Stimulated activated CD4-positive, alpha-beta T cell treated with anti-CD3 and anti-CD28 coated beads, Interleukin-15, amount 100 ng/mL, for 24 hours (primary cell): ENCODE data around the gene NUP58.
A peak's percentile ranks its signal among the peaks of the same experiment; 100 is the strongest.
"Not testable (repeated sequence)": the region's sequence is repeated elsewhere in the genome, so short reads cannot be mapped to it uniquely, and the experiment has no call there.

Experiments used
- DNase-seq: peaks from one replicate; pipeline ENCODE4 v3.0.0-alpha.2; 2020

NUP58 gene

DNA sequence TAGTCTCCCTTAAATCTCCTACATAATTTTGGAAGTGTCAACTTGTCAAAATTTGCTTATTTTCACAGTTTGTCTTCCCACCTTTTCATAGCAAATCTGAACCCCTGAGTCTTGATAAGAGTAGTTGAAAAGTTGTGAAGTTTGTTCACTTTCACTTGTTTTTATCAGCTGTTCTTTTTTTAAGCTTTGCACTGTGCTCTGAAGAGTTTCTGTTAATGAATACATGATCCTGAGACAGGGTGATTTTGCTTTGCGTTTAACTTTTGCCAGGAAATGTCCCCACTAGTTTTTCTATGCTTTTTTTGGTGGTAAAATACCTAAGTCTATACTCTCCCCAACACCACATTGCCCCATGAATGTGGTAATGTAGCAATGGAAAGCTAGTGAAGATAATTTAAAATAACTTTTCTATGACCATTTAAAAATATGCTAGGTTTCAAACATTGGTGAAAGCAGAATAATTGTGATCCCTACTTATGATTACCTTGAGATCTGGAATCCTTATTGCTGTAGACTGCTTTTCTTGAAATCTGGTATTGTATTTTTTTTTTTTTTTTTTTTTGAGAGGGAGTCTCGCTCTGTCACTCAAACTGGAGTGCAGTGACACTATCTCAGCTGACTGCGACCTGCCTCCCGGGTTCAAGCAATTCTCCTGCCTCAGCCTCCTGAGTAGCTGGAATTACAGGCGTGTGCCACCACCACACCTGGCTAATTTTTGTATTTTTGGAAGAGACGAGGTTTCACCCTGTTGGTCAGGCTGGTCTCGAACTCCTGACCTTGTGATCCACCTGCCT, 5.4 kb downstream of the NUP58 start:
- no peak for DNase-seq

DNA sequence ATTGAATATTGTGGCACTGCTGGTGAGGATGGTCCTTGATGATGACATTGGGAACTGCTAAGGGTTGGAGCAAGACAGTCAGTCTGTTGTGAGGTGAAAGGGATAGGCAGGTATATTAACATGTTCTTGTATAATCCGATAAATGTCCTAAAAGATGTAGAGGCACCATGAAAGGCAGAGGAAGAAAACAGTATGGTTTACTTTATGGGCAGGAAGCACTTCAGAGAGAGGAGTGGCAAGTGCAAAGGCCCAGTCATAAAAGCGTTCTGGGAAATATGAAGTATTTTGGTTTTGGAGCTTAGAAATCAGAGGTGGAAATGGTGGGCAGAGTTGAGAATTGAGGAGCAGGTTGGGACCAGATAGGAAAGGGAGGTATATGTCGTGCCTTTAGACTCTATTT, 9.5 kb downstream of the NUP58 start:
- DNase-seq = no peak

DNA sequence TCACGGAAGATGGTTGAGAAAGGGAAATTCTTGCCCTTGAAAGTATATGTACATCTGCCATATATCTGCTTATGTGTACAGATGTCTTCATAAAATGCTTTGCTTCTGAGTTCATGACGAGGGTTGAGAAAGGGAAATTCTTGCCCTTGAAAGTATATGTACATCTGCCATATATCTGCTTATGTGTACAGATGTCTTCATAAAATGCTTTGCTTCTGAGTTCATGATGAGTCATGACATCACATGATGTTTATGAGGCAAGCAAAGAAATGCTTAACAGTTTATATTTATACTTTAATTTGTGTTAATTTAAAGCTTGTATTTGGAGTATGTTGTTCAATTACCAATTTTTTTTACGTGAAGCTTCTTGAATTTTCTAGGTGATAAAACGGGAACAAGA, 17.5 kb downstream of the NUP58 start:
- not testable (repeated sequence) for DNase-seq

DNA sequence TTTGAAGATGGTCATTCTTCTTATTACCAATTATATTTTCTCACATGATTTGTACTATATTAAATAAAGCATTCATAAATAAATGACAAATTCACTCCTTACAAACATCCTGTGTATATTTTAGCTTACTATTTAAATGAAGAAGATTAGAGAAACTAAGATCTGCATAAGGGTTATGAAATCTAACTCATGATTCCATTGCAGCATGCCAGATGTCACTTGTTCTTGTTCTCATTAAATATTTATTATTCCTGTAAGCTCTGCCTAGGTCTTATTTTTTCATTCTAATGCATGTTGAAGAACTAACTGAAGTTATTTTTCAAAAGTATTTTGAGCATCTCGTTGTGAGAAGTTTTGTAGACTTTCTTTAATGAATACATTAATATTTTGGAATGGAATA, 18.3 kb downstream of the NUP58 start:
- no peak for DNase-seq

DNA sequence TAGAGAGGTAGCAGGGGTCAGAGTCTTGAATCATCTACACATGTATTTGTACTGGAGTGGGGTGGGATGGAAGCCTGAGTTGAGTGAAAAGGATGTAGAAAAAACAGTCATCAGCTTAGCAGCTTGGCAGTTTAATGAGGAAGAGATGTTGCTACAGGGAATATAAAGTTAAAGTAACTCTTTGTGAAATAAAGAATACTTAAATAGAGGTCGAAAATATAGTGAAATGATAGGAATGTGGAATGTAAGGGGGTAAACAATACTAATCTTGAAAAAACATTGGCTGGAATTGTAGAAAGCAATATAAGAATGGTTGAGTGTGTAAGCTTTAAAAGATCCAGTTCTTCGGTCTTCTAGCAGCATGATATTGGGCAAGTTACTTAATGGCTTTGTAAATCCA, 22.7 kb downstream of the NUP58 start:
- no peak for DNase-seq

DNA sequence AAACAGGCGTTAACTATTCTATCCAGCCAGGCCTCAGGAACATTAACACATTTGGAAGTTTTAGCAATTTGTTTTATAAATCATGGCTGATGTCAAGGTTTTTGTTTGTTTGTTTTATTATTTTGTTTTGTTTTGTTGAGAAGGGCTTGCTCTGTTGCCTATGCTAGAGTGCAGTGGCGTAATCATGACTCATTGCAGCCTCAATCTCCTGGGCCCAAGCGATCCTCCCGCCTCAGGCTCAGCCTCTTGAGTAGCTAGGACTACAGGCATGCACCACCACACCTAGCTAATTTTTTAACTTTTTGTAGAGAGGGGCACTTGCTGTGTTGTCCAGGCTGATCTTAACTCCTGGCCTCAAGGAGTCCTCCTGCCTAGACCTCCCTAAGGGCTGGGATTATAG, 28.3 kb downstream of the NUP58 start:
- DNase-seq = no peak

DNA sequence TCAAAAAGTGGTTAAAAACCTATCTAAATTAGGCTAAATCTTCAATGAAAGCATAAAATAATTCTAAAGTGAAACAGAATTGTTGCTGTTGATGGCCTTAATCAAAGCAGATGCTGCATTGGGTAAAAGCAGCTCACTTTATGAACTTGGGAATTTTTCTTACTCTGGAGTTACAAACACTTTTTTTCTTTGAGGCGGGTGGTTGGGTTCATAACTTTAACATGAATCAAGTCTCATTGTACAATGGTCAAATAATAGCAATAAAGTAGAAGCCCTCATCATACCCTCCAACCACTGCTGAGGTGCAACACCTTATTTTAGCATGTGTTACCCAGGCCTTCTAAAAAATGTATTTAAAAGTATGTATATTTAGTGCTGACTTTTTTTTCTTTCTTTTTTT, 29.1 kb downstream of the NUP58 start:
- DNase-seq = no peak

DNA sequence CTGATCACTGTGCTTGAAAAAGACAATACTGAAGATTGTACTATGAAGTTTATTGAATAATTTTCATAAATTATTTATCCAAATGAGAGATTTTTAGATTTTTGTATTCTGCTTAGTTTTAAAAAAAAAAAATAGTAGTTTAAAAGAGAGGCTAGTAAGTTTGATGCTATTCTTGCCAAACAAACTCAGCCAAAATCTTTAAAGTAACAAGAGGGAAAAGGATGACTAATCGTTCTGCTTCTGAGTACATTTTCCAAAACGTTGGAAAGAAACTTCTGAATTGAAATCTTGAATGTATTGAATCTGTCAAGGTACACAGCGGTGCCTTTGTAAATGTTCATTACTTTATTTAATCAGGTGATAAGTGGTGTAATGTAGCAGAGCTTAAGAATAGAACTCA, 34.4 kb downstream of the NUP58 start:
- no peak for DNase-seq

DNA sequence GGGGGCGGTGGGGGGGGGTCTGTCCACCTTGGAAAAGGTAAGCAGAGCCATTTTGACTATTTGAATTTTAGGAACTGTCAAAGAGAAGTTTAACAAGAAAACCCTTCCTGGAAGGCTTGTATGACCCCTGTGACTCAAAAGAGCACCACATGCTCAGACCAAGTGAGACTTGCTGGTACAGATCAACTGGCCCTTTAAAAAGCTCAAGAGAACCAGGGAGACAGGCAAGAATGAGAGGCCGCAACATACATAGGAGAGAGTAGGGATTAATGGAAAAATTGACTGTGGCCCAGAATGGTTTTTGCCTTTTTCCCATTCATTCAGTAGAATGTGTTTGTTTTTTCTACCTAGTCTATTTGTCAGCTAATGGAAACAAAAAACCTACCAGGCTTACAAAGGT, 44.2 kb downstream of the NUP58 start:
- no peak for DNase-seq

DNA sequence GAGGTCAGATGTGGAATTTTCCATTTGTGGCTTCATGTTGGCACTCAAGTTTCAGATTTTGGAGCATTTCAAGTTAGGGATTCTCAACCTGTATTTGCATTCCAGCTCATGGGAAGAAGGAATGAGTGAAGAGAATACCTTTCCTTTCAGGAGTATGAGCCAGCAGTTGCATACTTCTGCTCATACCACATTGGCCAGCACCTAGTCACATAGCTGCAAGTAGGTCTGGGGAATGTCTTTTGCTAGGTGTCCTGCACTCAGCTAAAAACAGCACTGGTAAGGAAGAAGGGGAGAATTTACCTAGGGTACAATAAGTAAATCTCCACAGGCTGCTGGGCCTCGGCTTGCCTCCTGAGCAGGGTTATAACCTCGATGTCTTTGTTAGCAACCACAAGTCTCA, 45.7 kb downstream of the NUP58 start:
- no peak for DNase-seq

DNA sequence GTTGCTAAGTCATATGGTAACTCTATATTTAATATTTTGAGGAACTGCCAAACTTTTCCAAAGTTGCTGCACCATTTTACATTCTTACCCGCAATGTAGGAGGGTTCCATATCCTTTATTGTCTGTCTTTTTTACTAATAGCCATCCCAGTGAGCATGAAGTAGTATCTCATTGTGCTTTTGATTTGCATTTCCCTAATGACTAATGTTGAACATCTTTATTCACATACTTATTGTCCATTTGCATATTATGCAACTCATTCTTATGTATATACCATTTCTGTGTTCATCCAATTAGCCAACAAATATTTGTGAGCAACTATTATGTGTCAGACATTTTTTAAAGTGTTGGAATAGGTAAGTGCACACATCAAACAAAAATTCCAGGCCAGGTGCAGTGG, 50.0 kb downstream of the NUP58 start:
- no peak for DNase-seq

DNA sequence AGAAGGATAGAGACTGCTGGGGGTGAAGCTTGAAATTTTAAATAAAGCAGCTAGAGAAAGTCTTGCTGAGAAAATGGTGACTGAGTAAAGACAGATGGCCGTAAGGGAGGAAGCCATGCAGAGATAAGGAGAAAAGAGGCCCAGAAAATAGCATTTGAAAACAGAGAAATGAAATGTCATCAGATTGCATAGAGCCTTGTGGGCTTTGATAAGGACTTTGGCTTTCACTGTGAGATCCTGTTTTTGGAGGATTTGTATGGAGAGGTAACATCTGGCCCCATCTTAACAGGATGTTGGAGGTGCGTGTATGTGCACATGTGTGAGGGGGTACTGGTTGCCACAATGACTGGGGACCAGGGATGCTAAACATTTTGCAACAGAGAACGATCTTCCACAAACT, 50.8 kb downstream of the NUP58 start:
- no peak for DNase-seq

DNA sequence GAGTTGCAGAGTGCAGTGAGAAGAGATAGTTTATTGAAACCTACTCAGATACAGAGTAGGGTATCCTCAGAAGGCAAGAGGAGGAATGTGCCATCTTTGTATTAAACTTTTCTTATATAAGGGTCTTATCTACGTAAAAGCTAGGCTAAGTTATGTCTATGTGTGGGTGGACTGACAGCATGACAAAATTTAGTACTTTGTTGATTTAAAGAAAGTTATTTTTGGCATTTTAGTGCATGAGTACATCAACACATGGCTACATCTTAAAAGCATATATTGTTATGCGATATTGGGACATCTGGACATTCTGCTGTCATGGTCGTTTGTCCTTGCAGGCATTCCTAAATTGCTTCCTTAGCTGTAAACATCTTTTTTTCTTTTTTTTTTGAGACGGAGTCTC, 51.4 kb downstream of the NUP58 start:
- no peak for DNase-seq

DNA sequence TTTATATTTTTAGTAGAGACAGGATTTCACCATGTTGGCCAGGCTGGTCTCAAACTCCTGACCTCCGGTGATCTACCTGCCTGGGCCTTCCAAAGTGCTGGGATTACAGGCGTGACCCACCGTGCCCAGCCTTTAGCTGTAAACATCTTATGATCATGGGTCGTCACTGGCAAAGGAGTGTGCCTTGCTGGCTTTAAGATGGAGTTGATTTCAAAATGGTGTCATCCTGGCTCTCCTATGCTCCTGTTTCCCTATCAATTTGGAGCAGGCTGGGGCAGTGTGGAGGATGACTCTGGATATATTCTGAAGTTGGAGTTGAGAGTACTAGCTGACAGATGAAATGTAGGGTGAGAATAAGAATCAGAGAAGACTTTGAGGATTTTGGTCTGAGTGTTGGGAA, 51.9 kb downstream of the NUP58 start:
- no peak for DNase-seq

DNA sequence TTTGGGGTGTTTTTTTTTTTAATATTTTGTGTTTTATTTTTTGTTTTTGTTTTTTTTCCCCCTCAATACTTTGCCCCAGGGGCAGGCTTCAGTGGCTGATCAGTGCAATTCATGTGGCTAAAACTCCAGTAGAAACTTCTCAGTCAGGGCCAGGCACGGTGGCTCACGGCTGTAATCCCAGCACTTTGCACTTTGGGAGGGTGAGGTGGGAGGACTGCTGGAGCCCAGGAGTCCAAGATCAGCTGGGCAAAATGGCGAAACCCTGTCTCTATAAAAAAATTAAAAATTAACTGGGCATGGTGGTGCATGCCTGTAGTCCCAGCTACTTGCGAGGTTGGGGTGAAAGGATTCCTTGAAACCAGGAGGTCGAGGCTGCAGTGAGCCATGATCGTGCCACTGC, 53.0 kb downstream of the NUP58 start:
- no peak for DNase-seq

DNA sequence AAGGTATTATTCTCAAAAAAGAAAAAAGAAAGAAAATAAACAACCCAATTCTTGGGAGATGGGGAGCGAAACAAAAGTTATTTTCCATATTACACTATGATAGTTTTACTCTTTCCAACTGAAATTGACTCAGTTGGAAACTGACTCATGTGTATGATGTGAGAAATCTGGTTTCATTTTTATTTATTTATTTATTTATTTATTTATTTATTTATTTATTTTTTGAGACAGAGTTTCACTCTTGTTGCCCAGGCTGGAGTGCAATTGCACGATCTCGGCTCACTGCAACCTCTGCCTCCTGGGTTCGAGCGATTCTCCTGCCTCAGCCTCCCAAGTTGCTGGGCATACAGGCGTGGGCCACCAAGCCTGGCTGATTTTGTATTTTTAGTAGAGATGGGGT, 59.0 kb downstream of the NUP58 start:
- DNase-seq = not testable (repeated sequence)

DNA sequence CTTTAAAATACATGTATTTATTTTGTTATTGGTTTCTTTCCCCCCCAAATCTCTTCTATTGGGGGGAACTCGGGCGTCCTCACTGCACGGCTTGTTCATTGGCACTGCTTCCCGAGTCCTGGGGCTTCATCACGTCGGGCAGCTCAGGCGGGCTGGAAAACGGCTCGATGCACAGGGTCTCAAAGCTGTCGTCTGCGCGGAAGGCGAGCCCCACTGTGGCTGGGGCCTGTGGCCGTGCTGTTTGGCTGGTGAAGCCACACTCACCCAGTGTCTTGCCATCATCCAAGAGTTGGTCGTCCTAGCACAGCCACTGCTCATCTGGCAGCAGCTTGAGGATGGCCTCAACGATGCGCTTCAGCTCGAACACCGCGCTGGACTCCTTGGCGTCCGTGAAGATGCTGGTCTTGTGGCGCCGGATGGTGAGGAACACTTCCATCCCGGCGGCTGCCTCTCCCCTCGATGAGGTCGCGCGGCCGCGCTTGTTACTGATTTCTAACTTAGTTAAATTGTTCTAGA, 64.4 kb downstream of the NUP58 start:
- DNase-seq = no peak

DNA sequence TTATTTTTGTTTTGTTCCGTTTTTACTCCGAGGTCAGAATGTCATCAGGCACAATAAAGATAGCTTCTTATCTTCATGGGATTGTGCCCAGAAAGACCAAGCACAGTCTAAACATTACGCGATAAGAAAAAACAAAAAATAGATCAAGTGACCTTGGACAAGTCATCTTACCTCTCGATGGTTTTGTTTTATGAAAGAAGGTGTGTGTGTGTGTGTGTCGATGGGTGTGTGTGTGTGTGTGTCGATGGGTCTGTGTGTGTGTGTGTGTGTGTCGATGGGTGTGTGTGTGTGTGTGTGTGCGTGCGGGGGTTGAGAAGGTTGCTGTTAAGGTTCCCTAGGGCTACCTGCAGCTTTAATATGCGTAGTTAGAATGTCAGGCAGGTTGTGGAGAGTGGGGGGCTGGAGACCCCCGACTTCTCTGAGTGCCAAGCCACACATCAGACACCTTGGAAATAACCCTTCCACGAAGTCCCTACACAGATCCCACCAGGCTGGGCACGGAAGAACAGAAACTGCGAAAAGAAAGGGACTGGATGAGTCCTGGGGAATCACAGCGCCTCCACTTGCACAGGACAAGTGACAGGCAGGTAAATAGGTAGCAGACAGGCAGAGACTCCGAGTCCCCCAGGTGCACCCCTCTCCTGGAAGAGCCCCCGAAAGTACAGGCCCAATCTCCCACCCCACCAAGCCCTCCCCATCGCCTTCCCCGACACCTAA, 69.9 kb downstream of the NUP58 start:
- no peak for DNase-seq

DNA sequence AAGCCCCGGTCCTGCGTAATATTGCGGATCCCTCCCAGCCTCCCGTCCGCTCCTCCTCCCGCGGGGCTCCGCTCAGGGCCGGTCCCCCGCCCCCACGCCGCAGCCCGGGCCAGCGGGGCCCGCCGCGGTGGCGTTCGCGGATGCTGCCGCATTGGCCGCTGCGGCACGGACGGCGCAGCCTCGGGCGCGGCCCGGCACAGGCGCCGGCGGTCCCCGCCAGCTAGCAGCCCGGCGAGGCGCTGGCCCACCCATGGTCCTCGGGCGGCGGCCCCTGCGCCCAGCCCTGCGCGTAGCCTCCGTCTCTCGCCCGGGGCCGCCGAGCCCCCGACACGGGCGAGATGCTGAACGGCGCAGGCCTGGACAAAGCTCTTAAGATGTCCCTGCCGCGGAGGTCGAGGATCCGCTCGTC, 70.5 kb downstream of the NUP58 start, which contains the start of gene ATP8A2:
ATP8A2 (plus strand) TSS at position 100 of the 409 bp plus-strand sequence; CDS start at position 339, 239 bp downstream.
- DNase-seq = peak; percentile 16

DNA sequence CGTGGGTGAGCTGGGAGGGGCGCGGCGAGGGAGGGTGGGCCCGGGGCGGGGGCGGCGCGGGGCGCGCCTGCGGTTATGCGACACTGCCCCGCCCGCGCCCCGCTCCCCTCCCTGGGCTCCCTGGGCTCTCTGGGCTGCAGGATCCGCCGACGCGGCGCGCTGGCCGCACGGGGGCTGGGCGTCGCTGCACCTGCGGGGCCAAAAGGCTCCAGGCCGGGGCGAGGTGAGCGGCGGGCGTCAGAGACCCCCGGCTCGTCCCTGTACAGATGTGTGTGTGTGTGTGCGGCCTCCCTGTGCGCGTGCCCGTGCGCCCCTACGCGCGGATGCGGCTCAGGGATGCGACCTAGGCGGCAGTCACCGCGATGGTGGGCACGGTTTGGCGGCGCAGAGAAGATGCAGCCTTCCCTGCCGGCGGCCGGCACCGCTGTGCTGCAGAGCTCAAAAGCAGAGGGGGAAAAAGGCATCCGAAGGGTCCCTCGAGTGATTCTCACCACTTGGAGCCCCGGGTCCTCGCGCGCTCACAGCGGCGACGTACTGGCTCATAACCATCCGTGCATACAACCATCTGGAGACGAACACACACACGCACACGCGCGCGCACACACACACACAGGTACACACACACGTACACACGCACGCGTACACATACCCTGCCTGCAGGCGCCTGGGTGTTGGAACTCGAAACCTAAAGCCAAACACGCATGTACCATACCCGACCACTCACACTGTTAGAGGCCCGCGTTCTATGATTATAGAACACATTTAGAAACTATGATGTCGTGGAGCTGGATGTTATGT, 71.1 kb downstream of the NUP58 start:
- DNase-seq = no peak

DNA sequence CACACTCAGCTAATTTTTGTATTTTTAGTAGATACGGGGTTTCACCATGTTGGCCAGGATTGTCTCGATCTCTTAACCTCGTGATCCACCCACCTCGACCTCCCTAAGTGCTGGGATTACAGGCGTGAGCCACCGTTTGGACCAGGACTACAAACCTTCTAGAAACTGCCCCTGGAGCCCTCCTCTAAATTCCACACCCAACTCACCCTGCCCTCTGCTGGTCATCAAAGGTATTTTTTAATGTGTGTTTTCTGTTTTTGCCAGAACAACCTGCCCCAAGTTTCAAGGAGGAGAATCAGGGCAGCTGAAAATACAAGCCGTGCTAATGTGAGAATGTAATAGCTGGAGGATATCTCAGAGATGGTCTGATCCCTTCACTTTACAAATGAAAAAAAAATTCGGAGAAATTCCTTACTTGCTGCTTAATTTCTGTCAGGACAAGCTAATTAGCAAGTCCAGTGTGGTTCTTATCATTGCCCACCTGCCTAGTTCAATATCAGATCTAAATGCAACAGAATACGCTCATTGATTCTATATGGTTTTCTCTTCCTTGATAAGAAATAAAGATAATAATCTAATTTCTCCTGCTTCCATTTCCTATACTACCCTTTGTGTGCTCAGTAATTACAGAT, 74.4 kb downstream of the NUP58 start:
- peak; percentile 37 for DNase-seq

DNA sequence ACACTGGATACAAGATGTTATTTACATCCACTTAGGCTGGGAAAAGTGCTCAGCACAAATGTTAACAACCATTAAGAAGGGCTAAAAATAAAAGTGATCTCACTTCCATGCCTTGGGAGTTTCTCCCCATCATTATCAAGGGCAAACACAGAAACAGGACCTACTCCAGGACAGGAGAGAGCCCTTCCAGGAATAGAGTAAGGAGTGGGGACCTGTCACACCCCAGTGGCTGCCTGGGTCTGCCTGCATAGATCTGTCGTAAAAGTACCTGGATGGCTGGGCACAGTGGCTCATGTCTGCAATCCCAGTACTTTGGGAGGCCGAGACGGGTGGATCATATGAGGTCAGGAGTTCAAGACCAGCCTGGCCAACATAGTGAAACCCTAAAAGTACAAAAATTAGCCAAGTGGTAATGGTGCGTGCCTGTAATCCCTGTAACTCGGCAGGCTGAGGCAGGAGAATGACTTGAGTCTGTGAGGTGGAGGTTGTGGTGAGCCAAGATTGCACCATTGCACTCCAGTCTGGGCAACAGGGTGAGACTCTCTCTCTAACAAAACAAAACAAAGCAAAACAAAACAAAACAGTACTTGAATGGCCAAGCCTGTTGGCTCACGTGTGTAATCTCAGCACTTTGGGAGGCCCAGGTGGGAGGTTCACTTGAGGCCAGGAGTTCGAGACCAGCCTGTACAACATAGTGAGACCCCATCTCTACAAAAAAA, 76.0 kb downstream of the NUP58 start:
- DNase-seq = no peak
